Activated CD8-positive, alpha-beta memory T cell treated with anti-CD3 and anti-CD28 coated beads for 24 hours (primary cell): ENCODE measurements around the gene PER3.

ENCODE experiments used
- DNase-seq: peaks from one replicate; pipeline ENCODE4 v3.0.0-alpha.2; 2020

PER3 gene

GRCh38 chr1:7783826-7784491 is at the start of gene PER3:
PER3 (plus strand) TSS chr1:7784291; CDS start chr1:7784878, 587 bp downstream.
- DNase-seq: peak; percentile 97

DNA sequence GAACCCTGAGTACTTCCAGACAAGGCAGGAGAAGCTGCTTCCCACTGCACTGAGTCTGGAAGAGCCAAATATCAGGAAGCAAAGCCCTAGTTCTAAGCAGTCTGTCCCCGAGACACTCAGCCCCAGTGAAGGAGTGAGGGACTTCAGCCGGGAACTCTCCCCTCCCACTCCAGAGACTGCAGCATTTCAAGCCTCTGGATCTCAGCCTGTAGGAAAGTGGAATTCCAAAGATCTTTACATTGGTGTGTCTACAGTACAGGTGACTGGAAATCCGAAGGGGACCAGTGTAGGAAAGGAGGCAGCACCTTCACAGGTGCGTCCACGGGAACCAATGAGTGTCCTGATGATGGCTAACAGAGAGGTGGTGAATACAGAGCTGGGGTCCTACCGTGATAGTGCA is 46.0 kb upstream of the PER3 start:
- no peak for DNase-seq

DNA sequence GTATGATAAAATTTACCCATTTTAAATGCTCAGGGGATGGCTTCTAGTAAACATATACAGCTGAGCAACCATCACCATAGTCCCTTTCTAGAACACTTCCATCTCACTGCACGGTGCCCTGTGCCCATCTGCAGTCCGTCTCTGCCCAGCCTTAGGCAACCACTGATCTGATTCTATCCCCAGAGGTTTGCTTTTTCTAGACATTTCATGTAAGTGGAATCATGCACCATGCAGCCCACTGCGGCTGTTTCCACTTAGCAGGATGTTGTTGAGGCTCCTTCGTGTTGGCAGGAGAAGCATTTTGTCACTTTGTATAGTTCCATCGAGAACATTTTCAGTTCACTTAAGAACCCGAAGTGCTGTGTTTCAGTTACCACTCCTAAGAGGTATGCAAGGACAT is 40.7 kb upstream of the PER3 start:
- DNase-seq: no peak

DNA sequence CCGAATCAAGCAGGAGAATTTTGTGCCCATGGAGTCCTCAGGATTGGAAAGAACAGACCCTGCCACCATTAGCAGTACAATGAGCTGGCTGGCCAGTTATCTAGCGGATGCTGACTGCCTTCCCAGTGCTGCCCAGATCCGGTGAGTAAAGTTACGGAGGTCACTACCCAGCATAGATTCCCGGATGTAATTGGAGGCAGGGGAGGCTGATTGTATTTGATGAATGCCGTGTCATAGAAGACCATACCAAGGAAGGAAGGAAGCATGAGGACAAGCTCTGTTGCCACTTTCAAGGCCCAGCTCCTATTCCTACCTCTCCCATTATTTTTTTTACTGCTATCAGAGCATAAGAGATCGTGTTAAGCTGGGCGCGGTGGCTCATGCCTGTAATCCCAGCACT is 39.2 kb upstream of the PER3 start:
- DNase-seq: no peak

GRCh38 chr1:7745783-7746182 is 38.3 kb upstream of the PER3 start:
- DNase-seq: no peak

- no peak for DNase-seq
Measured at GRCh38 chr1:7747605-7748004, 36.5 kb upstream of the PER3 start.

GRCh38 chr1:7749126-7749525 is 35.0 kb upstream of the PER3 start:
- DNase-seq: no peak

DNA sequence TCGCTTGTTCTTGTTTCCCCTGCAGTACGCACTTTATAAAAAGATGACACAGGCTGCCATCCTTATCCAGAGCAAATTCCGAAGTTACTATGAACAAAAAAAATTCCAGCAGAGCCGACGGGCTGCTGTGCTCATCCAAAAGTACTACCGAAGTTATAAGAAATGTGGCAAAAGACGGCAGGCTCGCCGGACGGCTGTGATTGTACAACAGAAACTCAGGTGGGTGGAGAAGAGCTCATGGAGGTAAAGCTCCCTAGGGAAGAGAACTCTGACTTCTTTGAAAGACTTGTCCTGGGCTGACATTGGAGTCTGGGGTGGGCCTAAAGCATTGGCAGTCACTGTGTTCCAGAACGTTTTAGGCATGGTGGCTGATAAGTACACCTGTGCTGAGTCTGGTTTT is 32.9 kb upstream of the PER3 start:
- DNase-seq: no peak

DNA sequence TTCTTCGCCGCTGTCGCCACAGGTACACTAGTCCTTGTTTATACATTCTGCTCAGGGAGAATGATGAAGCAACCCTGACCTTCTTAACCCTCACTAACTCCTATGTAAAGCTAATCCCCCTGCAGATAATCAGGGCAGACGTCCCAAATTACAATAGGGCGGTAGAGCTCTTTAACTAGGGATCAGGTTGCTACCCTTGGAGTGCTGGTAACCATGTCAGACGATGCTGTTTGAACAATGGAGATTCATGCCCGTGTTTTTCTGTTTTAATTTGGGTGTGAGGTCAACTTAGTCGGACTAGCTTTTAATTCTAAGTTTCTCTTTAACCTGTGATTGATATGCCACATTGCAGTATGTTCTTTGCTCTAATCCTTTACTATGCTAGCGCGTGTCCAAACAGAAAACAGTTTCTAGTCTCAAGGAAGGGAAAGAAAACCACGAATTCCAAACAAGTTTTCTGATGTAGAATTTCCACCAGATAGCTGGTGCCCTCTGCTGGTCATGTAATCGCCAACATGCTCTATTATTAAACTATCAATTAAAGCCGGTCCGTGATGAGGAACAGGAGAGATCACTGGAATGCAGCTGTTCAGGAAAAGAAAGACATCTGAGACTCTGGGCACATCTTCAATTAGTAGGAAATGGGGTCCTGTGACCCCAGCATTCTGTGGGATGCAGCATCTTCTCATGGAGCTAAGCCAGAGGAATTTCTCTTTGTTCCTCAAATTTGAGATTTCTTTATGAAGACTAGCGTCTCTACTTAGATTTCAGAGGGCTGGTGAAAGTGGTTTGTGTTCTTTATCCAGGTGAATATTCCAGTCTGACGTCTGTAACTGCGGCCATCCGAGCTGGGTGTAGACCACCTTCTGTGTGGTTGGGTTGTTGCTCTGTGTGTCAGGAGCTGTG is 31.3 kb upstream of the PER3 start:
- peak; percentile 68 for DNase-seq

- no peak for DNase-seq
Measured at GRCh38 chr1:7753641-7754040, 30.4 kb upstream of the PER3 start.

DNA sequence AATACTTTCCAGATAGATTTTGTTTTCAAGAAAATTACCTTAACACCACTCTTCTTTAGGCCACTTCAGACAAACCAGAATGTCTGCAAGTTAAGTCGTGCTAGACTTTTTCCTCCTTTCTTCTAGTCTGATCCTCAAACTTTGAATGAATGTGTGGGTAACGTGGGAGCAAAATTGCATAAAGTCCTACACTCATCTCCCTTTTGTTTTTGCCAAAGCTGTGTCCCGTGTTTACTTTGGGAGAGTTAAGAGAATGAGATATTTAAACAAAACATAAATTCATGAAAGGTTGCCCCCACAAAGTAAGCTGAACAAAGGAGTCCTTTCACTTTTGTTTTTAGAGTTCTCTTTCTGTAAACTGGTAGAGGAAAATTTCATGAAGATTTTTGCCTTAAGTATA is 29.9 kb upstream of the PER3 start:
- DNase-seq: no peak

DNA sequence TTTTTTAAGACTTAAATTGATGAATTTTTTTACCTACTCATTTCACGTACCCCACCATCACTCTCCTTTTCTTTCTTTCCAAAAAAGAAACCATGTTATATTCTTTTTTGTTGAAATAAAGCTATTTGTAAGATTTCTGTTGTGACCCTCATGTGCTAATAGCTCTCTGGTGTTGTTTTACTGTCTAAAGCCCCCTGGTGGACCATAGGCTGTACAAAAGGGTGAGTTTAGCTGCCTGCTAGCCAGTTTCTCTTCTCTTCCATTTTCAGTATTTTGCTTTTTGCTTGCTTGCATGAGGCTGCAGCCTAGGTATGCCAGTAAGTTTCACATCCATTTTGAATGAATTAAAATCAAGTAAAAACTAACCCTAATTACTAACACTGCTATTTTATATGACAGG is 28.6 kb upstream of the PER3 start:
- DNase-seq: no peak

DNA sequence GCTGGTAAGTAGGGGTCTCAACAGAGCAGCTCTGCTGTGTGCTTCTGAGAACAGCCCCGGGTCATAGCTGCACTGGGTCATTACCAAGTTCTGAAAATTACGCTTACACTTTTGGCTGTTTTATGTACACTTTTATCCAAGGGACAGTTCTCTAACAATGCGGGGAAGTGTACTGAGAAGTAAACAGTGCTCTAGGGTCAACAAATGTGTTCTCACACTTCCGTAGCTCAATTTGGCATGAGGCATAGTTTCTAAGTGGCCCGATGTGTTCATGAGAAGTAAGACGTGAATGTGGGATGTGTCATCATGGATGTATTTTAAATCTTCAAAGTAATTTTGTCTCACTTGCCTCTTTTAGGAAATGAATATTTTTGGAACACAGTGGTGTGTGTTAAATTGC is 23.8 kb upstream of the PER3 start:
- no peak for DNase-seq

DNA sequence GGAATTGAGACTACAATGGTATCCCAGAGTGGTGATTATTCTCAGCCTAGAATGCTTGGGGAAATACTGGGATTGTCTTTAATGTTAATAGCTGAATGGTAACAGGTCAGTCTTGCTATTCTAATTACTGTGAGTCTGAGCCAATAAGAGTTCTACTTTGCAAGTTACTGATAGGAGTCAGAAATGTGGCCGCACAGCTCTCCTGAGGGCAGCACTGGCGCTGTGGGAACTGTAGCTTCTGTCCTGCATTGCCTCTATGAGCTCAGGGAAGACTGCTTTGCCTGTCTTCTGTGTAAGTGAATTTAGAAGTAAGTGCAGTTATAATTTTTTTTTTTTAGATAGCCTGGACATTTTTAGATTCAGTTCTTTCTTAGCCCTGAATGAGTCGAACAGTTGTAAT is 23.0 kb upstream of the PER3 start:
- DNase-seq: no peak

- DNase-seq: no peak
Measured at GRCh38 chr1:7767176-7767575, 16.9 kb upstream of the PER3 start.

- DNase-seq: no peak
Measured at GRCh38 chr1:7768583-7768982, 15.5 kb upstream of the PER3 start.

DNA sequence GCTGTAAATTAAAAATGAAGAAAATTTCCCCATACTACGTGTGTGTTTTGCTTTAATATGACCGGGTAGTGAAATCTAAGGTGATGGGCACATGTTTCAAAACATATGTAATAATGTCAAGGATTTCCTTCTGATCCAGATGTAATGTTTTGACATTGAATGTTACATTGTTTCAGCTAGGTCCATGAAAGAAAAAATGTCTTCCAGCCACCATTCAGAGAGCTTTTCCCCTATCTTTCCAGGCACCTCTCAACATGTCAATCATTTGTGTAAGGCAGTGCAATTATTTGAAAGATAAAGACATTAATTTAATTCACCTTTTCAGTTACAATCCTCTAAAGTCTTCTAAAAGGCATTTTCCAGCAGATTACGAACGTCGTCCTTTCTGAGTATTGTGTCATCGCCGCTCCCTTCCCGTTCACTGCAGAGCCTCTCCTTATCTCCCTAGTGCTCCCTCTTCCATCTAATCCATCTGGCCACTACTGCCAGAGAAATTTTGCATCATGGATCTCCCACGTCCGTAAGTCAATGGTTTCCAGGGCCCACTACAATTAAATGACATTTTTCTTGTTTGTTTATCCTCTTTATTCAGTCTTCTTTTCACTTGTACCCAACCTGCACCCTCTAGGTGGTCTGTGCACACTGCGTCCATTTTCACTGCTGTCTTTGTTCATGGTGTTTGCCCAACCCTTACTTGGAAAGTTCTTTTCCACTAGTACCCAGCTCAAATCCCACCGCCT is 14.2 kb upstream of the PER3 start:
- no peak for DNase-seq

- no peak for DNase-seq
Measured at GRCh38 chr1:7770669-7770996, 13.5 kb upstream of the PER3 start.

DNA sequence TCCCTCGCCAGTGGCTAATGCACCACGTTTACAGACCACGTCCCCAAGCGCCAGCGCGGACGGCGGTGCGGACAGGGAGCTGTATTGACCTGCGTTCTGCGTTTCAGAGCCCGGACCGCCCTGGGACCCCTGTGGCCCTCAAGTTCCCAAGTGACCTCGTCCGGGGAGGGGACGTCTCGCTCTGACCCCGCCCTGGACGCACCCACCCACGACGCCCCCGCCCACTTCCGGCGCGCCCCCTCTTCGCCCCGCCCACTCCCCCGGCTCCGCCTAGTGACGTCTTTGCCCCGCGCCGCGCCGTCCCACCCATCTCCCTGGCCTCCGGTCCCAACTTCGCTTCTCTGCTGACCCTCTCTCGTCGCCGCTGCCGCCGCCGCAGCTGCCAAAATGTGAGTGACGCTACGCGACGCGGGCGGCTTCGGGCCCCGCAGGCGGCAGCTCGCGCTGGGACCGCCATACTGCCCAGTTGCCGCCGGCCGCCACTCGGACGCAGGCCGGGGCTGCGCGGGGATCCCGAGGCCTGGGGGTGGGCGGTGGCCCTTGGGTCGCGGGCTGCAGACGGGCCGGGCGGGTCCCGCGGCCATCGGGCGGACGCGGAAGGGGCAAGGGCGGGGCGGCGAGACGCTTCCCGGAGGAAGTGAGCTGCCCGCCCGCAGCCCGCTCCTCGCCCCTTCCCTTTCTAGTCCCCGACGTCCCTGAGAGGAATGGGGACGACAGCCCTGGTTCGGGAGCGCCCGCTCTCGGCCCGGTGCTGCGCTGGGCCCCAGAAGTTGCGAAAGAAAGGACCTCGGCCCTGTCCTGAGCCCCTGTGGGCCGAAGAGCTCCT is 12.9 kb upstream of the PER3 start, which contains the start of gene VAMP3:
VAMP3 (plus strand) TSS at position 300 of the 826 bp plus-strand sequence; CDS start at position 388, 88 bp downstream.
- peak; percentile 96 for DNase-seq

- DNase-seq: no peak
Measured at GRCh38 chr1:7771823-7772299, 12.2 kb upstream of the PER3 start.

DNA sequence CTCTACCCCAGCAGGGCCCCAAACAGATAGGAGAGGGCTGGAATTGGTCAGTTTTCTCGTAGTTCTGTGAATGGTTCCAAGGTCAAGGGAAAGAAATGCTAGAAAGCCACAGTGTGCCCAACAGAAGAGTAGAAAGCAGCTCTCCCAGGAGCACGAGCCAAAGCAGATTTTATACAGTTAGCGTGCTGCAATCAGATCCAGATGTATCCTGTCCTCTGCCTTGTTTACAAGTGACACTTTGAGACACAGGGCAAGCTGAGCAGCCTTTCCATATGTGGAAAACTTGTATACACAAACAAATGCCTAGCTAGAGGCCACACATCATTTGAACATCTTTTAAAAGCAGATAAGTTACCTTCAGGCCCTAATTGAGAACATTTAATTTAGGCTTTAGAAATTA is 6.5 kb upstream of the PER3 start:
- no peak for DNase-seq

DNA sequence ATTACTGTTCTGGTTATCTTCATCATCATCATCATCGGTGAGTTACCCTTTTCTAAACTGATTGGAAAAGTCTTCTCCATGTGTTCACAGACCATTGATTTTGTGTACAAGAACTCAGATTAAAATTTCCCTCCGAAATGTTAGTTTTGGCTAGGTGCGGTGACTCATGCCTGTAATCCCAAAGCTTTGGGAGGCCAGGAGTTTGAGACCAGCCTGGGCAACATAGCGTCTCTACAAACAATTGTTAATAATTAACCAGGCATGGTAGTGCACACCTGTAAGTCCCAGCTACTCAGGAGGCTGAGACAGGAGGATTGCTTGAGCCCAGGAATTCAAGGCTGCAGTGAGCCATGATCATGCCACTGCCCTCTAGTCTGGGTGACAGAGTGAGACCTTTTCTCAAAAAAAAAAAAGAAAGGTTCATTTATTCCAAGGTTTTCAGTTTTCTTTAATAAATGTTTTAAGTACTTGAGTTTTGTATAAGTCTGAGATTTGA is 5.9 kb upstream of the PER3 start:
- no peak for DNase-seq
